Immature natural killer cell (primary cell): ENCODE data around the gene EDRF1. TPM values are rescaled to one million over a fixed set of nuclear protein-coding genes. Genes with fewer than 3 reads are reported as not detected.

Experiments
- DNase-seq, 3 donors: peaks; one replicate each; pipeline ENCODE4 v3.0.0; 2022; ENCODE audit warnings: mixed read lengths in 1 of 3
- H3K27ac Mint-ChIP-seq, 6 donors: one replicate each; pipeline ENCODE4 v1.8.0; 2020; ENCODE audit warnings: mixed read lengths in 6 of 6, mild to moderate bottlenecking in 5 of 6, inconsistent platforms in 4 of 6, moderate library complexity in 3 of 6
- H3K27me3 Mint-ChIP-seq, 3 donors: one replicate each; pipeline ENCODE4 v1.8.0; 2020 to 2021; ENCODE audit warnings: low read depth in 3 of 3, mild to moderate bottlenecking in 3 of 3, mixed read lengths in 3 of 3, moderate library complexity in 3 of 3, inconsistent platforms in 1 of 3
- H3K36me3 Mint-ChIP-seq, 3 donors: one replicate each; pipeline ENCODE4 v1.8.0; 2020; ENCODE audit warnings: mixed read lengths in 3 of 3, inconsistent platforms in 2 of 3, mild to moderate bottlenecking in 2 of 3
- H3K4me1 Mint-ChIP-seq, 2 donors: one replicate each; pipeline ENCODE4 v1.8.0; 2020; ENCODE audit warnings: inconsistent platforms in 2 of 2, mild to moderate bottlenecking in 2 of 2, mixed read lengths in 2 of 2, moderate library complexity in 1 of 2
- H3K4me3 Mint-ChIP-seq, 5 donors: one replicate each; pipeline ENCODE4 v1.8.0; 2020; ENCODE audit warnings: mild to moderate bottlenecking in 5 of 5, mixed read lengths in 5 of 5, inconsistent platforms in 3 of 5, moderate library complexity in 3 of 5
- H3K9me3 Mint-ChIP-seq, 6 donors: one replicate each; pipeline ENCODE4 v1.8.0; 2020; ENCODE audit warnings: mild to moderate bottlenecking in 6 of 6, mixed read lengths in 6 of 6, inconsistent platforms in 4 of 6, moderate library complexity in 3 of 6
- polyA plus RNA-seq, 3 donors: library from polyadenylated mRNA; unstranded; fragments of 300-500 nt; fragmentation: Illumina TruSeq; gene quantifications; one replicate each; pipeline ENCODE4 v1.2.3, GENCODE V29; 2021

EDRF1 gene
- polyA plus RNA-seq, 3 donors from 2014 or later, result 5.6 to 12.5 (median 8.6) TPM

DNA sequence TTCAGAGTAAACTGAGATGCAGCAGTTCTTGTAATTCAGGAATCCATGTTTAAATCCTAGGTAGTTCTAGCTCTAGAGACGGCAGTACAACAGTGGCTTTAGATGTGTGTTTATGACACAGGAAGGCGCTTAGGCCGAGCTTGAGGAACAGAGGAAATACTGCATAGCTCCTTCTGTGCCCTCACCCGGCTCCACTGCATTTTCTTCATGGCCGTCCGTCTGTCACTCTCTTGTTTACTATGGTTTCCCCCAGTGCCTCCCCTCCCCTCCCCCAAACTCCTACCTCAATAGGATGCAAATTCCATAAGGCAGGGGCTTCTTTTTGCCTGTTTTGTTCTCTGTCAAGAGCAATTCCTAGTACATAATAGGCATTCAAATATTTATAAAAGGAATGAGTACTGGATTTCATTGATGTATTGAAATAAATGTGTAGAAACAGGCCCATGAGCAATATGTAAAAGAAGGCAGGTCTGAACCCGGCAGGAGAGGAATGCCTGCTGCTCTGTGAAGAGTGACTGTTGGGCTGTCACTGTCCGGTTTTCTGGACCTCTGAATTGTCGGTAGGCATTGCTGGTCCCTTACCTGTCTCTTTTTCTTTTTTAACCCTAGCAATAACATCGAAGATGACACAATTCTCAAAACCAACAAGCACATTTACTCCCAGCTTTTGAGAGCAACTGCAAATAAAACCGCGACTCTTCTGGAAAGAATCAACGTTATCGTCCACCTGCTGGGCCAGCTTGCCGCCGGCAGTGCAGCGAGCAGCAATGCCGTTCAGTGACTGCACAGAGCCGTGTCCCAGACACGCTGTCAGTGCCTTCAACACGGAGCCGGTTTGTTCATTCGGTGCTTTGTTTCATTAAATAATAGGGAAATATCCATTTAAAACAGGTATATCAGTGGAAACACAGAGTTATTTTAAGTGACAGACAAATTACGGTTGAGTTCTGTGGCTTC lies 43.5 kb downstream of the EDRF1 start:
- H3K4me3 Mint-ChIP-seq, result no peak overlapping the region
- H3K36me3 Mint-ChIP-seq, result peaks cover 19 to 66% (median 23%) of the 10 kb centered on the region in 3 donors
- H3K27ac Mint-ChIP-seq, result no peak overlapping the region
- H3K27me3 Mint-ChIP-seq, result peaks cover 0 to 1% (median 0%) of the 10 kb centered on the region in 3 donors
- H3K4me1 Mint-ChIP-seq, result no peaks in the 10 kb centered on the region
- H3K9me3 Mint-ChIP-seq, result no peaks in the 10 kb centered on the region
- no peak for DNase-seq

DNA sequence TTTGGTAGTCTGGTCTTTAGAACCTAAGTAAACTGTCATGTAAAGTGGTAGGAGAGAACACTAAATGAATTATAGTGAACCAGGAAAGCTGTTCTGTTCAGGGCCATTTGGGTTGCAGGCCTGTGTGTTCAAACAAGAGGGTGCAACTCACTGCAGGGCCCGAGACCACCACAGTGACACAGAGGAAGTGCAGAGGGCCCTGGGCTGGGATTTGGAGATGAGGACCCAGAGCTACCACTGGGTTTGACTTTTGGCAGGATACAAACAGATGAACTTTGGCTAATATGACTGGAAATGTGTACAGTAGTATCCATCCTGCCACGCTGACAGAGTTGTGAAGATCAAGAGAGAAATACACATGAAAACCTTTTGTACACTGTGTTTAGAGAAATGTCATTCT lies 46.3 kb downstream of the EDRF1 start:
- no peak overlapping the region for H3K4me3 Mint-ChIP-seq
- no peaks in the 10 kb centered on the region for H3K9me3 Mint-ChIP-seq
- DNase-seq, result no peak
- peaks cover 0 to 1% (median 0%) of the 10 kb centered on the region in 3 donors for H3K27me3 Mint-ChIP-seq
- no peaks in the 10 kb centered on the region for H3K4me1 Mint-ChIP-seq
- peaks cover 13 to 52% (median 13%) of the 10 kb centered on the region in 3 donors for H3K36me3 Mint-ChIP-seq
- peak overlapping the region in 2 of 6 donors; percentile 6 to 11 for H3K27ac Mint-ChIP-seq

DNA sequence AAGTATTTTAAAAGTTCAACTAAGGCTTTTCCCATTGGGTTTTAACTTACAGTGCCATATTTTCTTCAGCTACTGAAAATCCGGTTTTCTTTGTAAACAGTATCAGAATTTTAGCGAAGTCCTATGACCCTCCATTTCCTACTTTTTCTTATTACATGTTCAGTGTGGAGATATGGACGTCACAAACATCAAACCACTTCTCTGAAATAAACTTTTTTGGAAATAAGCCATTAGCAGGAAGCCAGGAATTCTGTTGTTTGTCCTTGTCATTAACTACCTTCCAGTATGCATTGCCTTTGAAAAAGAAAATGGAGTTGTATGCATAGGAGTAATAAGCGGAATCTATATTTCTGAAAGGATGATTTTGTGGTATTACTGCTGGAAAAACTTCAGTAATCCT lies 47.0 kb downstream of the EDRF1 start:
- Mint-ChIP-seq H3K4me1 (no peaks in the 10 kb centered on the region), H3K4me3 (no peak overlapping the region), H3K27ac (peak overlapping the region in 1 of 6 donors; percentile 11), H3K36me3 (peaks cover 13 to 49% (median 13%) of the 10 kb centered on the region in 3 donors), H3K27me3 (peaks cover 0 to 1% (median 0%) of the 10 kb centered on the region in 3 donors), H3K9me3 (no peaks in the 10 kb centered on the region)
- no peak for DNase-seq

DNA sequence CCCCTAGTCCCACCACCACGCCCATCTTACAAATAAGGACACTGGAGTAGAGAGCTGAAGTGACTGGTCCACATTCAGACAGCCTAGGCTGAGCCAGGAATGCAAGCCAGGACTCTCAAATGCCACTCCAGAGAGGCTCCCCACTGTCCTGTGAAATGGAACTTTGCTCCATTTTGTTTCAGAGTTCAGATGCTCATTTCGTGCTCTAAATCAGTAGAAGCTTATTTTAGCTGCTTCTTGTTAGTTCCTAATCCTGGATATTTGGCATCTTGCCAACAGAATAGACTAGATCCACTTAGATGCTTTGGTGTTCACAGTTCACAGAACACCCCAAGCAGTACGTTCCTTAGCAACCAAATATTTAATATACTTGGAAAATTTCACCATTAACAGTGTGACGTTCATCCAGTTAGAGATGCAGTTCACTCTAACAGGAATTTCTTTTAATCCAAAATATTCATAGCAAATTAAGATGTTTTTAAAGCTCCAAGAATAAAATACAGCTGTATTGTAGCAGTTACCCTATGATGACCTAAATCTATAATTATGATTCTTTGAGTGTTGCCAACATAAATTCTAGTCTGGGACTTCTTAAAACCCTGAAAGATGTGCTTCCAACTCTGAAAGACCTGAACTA lies 48.8 kb downstream of the EDRF1 start:
- DNase-seq, result no peak
- H3K9me3 Mint-ChIP-seq, result no peaks in the 10 kb centered on the region
- no peaks in the 10 kb centered on the region for H3K4me1 Mint-ChIP-seq
- H3K36me3 Mint-ChIP-seq, result peaks cover 5 to 39% (median 9%) of the 10 kb centered on the region in 3 donors
- H3K4me3 Mint-ChIP-seq, result no peak overlapping the region
- H3K27me3 Mint-ChIP-seq, result no peaks in the 10 kb centered on the region
- peak overlapping the region in 1 of 6 donors; percentile 31 for H3K27ac Mint-ChIP-seq

DNA sequence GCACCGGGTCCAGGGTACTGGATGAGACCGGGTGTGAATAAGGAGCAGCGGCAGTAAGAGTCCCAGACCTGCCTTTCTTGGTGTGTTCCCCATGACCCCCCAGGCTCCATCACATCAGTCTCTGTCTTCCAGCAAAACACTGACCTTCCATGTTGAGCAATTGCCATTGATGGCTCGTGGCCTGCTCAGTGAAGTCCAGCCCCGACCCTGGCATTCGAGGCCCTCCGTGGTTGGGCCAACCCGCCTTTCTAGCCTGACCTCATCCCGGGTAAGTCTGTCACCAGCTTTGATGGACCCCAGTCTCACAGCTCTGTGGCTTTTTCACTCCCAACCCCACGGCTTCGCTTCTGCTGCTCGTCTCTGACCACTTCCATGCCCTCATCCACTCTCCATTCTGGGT lies 49.7 kb downstream of the EDRF1 start:
- peak overlapping the region in 1 of 6 donors; percentile 59 for H3K27ac Mint-ChIP-seq
- H3K9me3 Mint-ChIP-seq, result no peaks in the 10 kb centered on the region
- no peak for DNase-seq
- H3K4me3 Mint-ChIP-seq, result no peak overlapping the region
- H3K27me3 Mint-ChIP-seq, result no peaks in the 10 kb centered on the region
- H3K4me1 Mint-ChIP-seq, result no peaks in the 10 kb centered on the region
- H3K36me3 Mint-ChIP-seq, result peaks cover 5 to 33% (median 9%) of the 10 kb centered on the region in 3 donors

DNA sequence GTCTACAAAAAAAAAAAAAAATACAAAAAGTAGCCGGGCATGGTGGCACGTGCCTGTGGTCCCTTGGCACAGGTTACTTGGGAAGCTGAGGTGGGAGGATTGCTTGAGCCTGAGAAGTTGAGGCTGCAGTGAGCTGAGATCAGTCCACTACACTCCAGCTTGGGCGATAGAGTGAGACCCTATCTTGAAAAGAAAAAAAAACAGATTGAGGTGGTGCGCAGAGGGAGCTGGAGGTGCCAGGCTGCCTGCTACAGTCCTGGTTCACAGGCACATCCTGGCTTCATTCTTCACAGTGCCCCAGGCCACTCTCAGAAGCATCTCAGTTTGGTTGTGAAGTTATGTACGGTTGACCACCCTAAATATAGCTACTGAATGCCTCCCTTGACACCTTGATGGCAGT lies 51.3 kb downstream of the EDRF1 start:
- Mint-ChIP-seq H3K27me3 (no peaks in the 10 kb centered on the region), H3K36me3 (peaks cover 0 to 19% (median 4%) of the 10 kb centered on the region in 3 donors), H3K27ac (no peak overlapping the region), H3K4me3 (no peak overlapping the region), H3K9me3 (peaks cover 0 to 1% (median 0%) of the 10 kb centered on the region in 6 donors), H3K4me1 (no peaks in the 10 kb centered on the region)
- DNase-seq, result no peak

DNA sequence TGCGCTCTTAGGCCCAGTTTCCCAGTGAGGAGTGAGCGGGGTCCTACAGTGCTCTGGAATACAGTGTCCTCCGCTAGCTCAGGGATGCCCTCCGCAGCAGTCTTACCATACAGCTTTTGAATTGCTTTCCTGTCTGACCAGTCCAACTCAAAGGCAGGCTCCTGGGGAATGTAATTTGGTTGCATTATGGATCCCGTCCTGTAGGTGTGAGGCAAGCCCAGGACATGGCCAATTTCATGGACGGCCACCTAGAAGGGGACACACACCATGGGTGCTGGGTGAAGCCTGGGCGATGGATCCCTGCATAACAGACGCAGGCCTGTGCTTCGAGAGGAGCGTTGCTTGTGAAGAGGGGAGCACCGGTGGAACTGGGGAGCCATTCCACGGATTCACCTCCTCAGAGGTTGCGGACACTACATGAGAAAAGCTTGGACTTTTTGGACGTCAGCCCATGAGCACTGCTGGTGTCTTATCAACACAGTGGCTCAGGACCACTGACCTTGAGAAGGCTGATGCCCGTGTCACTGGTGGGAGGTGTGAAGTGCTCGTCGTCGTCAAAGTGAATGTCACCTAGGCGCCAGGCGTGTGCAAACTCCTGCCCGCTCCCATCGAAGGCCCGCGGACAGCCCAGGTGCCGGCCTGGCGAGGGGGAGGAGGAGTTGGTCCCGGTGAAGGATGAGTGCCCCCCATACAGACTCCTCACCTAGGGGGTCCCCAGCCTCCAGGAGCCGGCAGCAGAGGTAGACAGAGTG lies 52.8 kb downstream of the EDRF1 start:
- H3K27ac Mint-ChIP-seq, result no peak overlapping the region

DNA sequence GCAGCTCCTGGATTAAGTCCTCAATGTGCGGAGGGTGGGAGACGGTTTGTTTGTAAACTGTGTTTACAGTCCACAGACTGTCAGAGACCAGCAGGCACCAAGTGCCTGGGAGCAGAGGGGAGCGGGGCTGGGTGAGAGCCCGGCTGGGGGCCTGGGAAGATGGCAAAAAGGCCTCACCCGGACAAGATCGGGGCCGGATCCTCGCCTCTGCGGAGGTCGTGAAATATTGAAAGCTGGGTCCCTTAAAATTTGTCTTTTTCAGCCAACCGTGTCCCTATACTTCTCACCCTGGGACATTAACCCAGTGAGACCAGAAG lies 53.3 kb downstream of the EDRF1 start:
- H3K27me3 Mint-ChIP-seq, result no peaks in the 10 kb centered on the region

More for the DNA sequence above, 52.8 kb downstream of the EDRF1 start:
- H3K27me3 Mint-ChIP-seq, result no peaks in the 10 kb centered on the region
- no peak overlapping the region for H3K4me3 Mint-ChIP-seq
- DNase-seq, result no peak
- H3K36me3 Mint-ChIP-seq, result peaks cover 0 to 8% (median 4%) of the 10 kb centered on the region in 3 donors
- H3K9me3 Mint-ChIP-seq, result peaks cover 0 to 1% (median 0%) of the 10 kb centered on the region in 6 donors
- no peaks in the 10 kb centered on the region for H3K4me1 Mint-ChIP-seq

DNA sequence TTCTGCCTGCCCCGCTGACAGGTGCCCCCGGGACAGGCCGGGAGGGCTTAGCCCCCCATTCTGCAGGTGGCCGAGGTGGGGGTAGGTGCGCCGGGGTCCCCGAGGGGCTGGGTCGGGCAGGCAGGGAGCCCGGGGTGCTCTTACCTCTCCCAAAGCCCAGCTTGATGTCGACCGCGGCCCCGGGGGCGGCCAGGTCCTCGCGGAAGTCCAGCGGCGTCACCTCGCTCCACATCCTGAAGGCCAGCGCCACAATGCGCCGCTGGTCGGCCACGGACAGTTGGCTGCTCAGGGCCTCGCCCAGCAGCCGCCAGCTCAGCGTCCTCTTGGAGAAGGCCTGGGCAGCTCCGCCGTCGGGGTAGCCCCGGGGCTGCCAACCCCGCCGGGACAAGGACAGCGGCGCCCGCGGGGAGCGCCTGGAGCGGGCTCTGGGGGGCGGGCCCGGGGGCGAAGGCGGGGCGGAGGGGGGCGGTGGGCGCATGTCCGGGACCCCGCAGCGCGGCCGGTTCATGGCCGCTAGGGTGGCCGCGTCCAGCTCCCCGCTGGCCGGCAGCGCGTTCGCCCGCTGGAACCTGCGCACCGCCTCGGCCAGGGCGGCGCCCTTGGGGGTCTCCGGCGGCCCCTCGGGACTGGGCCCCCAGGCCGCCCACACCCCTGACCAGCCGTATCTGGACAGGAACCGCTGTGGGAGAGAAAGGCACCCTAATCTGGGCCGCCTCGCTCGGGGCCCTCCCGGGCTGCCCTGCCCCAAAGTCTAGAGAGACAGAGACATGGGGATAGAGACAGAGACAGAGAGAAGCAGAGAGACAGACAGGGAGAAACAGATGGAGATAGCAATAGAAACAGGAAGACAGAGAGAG lies 54.4 kb downstream of the EDRF1 start:
- DNase-seq, result no peak
- Mint-ChIP-seq H3K4me3 (no peak overlapping the region), H3K4me1 (no peaks in the 10 kb centered on the region)

More for the DNA sequence above, 53.3 kb downstream of the EDRF1 start:
- no peak overlapping the region for H3K27ac Mint-ChIP-seq
- H3K4me1 Mint-ChIP-seq, result no peaks in the 10 kb centered on the region
- no peak overlapping the region for H3K4me3 Mint-ChIP-seq
- H3K36me3 Mint-ChIP-seq, result peaks cover 0 to 5% (median 0%) of the 10 kb centered on the region in 3 donors
- peaks cover 0 to 1% (median 0%) of the 10 kb centered on the region in 6 donors for H3K9me3 Mint-ChIP-seq
- no peak for DNase-seq

DNA sequence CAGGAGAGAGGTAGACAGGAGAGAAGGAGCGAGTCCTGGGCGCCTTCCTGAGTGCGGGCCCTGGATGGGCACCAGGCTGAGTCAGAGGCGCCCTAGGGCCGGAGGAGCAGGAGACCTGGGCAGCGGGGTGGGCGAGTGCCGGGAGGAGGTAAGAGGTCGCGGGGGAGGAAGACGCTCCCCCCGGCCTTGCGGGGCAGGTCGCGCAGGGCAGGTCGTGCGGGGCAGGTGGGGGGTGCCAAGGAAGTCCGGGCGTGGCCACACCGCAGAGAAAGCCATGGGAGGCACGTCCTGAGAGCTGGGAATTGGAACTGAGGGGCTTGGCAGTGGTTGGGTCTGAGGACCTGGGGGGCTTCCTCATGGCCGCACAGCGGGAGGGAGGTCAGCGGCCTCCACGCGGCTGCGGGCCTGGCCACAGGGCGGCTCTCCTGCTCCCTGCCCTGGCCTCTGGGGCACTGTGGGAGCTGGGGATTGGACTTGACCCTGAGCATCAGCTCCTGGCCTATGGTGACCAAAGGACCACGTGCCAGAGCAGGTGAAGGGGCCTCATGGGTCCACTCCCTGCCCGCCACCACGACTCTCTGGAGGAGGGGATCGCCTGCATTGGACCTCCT lies 55.2 kb downstream of the EDRF1 start:
- Mint-ChIP-seq H3K4me3 (no peak overlapping the region), H3K9me3 (peaks cover 0 to 1% (median 0%) of the 10 kb centered on the region in 6 donors), H3K27ac (no peak overlapping the region), H3K4me1 (no peaks in the 10 kb centered on the region), H3K27me3 (peaks cover 0 to 1% (median 1%) of the 10 kb centered on the region in 3 donors), H3K36me3 (peaks cover 0 to under 1% (median 0%) of the 10 kb centered on the region in 3 donors)
- no peak for DNase-seq

More for the DNA sequence above, 54.4 kb downstream of the EDRF1 start:
- peaks cover 0 to 5% (median 0%) of the 10 kb centered on the region in 3 donors for H3K36me3 Mint-ChIP-seq
- no peak overlapping the region for H3K27ac Mint-ChIP-seq
- H3K27me3 Mint-ChIP-seq, result peaks cover 0 to 1% (median 1%) of the 10 kb centered on the region in 3 donors
- peaks cover 0 to 1% (median 0%) of the 10 kb centered on the region in 6 donors for H3K9me3 Mint-ChIP-seq

DNA sequence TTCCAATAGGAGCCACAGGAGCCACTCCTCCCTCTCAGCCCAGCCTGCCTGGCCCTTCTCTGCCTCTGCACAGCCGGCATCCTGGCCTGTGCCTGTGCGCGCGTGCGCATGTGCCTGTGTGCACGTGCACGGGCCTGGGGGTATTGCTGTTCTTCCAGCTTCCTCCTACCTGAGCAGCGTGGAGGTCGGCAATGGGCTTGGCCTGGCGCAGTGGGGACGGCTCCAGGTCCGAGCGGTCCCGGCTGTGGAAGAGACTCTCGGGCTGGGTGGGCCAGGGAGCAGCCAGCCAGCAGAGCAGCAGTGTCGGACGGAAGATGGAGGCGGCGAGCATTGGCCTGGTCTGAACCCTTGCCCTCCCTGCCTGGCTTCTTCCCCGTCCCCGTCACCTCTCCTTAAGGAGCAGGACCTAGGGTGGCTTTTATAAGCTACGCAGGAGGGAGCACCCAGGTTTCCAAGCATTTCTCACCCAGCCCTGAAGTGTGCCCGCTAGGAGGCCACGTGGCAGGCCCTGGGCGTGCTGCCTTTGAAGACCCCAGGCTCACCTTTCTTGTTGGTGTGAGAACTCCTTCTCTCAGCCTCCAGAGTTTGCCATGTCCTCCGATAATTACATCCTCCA lies 56.1 kb downstream of the EDRF1 start, which contains the start of gene MMP21:
Gene MMP21, minus strand, starts transcription at position 331 of the 616 bp plus-strand sequence. Its CDS starts 0 bp downstream, at position 331.
- H3K27ac Mint-ChIP-seq, result no peak within 1 kb of the TSS
- peaks cover 0 to 1% (median 0%) of the 10 kb centered on the region in 6 donors for H3K9me3 Mint-ChIP-seq
- no peak within 1 kb of the TSS for H3K4me3 Mint-ChIP-seq
- H3K27me3 Mint-ChIP-seq, result peaks cover 0 to 1% (median 1%) of the 10 kb centered on the region in 3 donors
- no peak for DNase-seq
- peaks cover 0 to 3% (median 0%) of the 10 kb centered on the region in 3 donors for H3K36me3 Mint-ChIP-seq
- no peaks in the 10 kb centered on the region for H3K4me1 Mint-ChIP-seq

DNA sequence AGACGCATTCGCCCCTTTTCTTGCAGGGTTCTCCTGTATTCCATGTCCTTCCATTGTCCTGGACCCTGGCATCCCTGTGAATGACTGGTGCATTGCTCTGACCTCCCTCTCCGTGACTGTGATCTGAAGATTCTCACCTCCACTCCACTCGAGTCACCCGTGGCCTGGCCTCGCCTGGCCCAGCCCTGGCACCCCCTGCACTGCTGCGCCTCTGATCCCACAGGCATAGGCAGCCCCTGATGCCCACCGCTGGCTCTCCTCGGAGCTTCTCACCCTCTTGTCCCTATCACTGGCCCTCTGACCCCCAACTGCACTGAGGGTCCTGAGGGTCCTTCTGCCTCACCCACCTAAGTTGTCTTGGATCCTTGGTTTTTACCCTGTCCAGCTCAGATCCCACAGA lies 58.3 kb downstream of the EDRF1 start:
- Mint-ChIP-seq H3K27ac (no peak overlapping the region), H3K27me3 (peaks cover 0 to 1% (median 1%) of the 10 kb centered on the region in 3 donors)

More for the DNA sequence above, 58.3 kb downstream of the EDRF1 start:
- peaks cover 0 to 1% (median 0%) of the 10 kb centered on the region in 6 donors for H3K9me3 Mint-ChIP-seq
- no peak for DNase-seq
- no peak overlapping the region for H3K4me3 Mint-ChIP-seq
- H3K4me1 Mint-ChIP-seq, result no peaks in the 10 kb centered on the region
- peaks cover 0 to 3% (median 0%) of the 10 kb centered on the region in 3 donors for H3K36me3 Mint-ChIP-seq
